ENCODE results near the gene SCUBE3. TPM values are rescaled to one million over a fixed set of nuclear protein-coding genes. Genes with fewer than 3 reads are reported as not detected.

SCUBE3 gene
- total and polyA plus RNA-seq, 2 experiments from 2014 or later = 0.39 to 1.1 TPM

- no peaks in the 10 kb centered on the region; the same call in 1 of the 2 replicates for H3K36me3 ChIP-seq (ENCODE audit: insufficient read depth)
- no peaks in the 10 kb centered on the region for H3F3A ChIP-seq (replicated peaks; ENCODE audit: low read depth)
- no peaks in the 10 kb centered on the region for H3K27me3 ChIP-seq (ENCODE audit: insufficient read depth)
- H3K4me3 ChIP-seq = no peak overlapping the region
- no peak overlapping the region for H2AFZ ChIP-seq
- TF ChIP-seq JUNB (IDR thresholded peaks at IDR 0.05; ENCODE audit: unreplicated experiment) (no peak), STAT1 (IDR thresholded peaks at IDR 0.05; ENCODE audit: unreplicated experiment) (no peak), EZH2phosphoT487 (IDR thresholded peaks at IDR 0.05; ENCODE audit: unreplicated experiment) (no peak), POLR2AphosphoS5 (IDR thresholded peaks at IDR 0.05; ENCODE audit: low read depth) (no peak), ZNF114 (CRISPR knock-in tag; IDR thresholded peaks at IDR 0.05) (no peak), ZNF331 (CRISPR knock-in tag; IDR thresholded peaks at IDR 0.05; ENCODE audit: low read depth) (no peak)
- no peaks in the 10 kb centered on the region for H3K9me2 ChIP-seq (ENCODE audit: insufficient read depth)
- Mint-ChIP-seq H3K4me3 (no peak overlapping the region), H3K27me3 (ENCODE audit: insufficient read depth, low read depth, poor library complexity) (peaks cover 7% of the 10 kb centered on the region), H3K36me3 (ENCODE audit: low read depth) (peaks cover 10% of the 10 kb centered on the region), H3K4me1 (peaks cover 34% of the 10 kb centered on the region), H3K9me3 (no peaks in the 10 kb centered on the region), H3K27ac (no peak overlapping the region)
- peaks cover 30% of the 10 kb centered on the region for H3K4me1 ChIP-seq (ENCODE audit: insufficient read depth)
- no peak for DNase-seq (ENCODE audit: low spot score)
- H3K79me2 ChIP-seq (replicated peaks; ENCODE audit: insufficient read depth) = no peaks in the 10 kb centered on the region
- H3K27ac ChIP-seq (ENCODE audit: low read depth) = no peak overlapping the region
- H3K4me2 ChIP-seq = no peak overlapping the region
- H4K20me1 ChIP-seq (replicated peaks; ENCODE audit: insufficient read depth) = no peaks in the 10 kb centered on the region
- ATAC-seq = no peak
These were observed 85.9 kb downstream of the SCUBE3 start for GRCh38 chr6:35299674-35300073.

- H2AFZ ChIP-seq = no peak overlapping the region
- H3F3A ChIP-seq (replicated peaks; ENCODE audit: low read depth) = no peaks in the 10 kb centered on the region
- H4K20me1 ChIP-seq (replicated peaks; ENCODE audit: insufficient read depth) = no peaks in the 10 kb centered on the region
- H3K27ac ChIP-seq (ENCODE audit: low read depth) = no peak overlapping the region
- DNase-seq (ENCODE audit: low spot score) (no peak), ATAC-seq (no peak)
- no peaks in the 10 kb centered on the region for H3K27me3 ChIP-seq (ENCODE audit: insufficient read depth)
- H3K4me2 ChIP-seq = no peak overlapping the region
- Mint-ChIP-seq H3K27me3 (ENCODE audit: insufficient read depth, low read depth, poor library complexity) (peaks cover 7% of the 10 kb centered on the region), H3K9me3 (no peaks in the 10 kb centered on the region), H3K4me3 (no peak overlapping the region), H3K27ac (no peak overlapping the region), H3K36me3 (ENCODE audit: low read depth) (peaks cover 3% of the 10 kb centered on the region; the same call in 1 of the 3 replicates), H3K4me1 (peaks cover 34% of the 10 kb centered on the region)
- no peak for TF ChIP-seq ZNF462 (CRISPR knock-in tag; IDR thresholded peaks at IDR 0.05)
- no peak for TF ChIP-seq NANOG (IDR thresholded peaks at IDR 0.05; ENCODE audit: borderline replicate concordance)
- TF ChIP-seq ZNF331 (CRISPR knock-in tag; IDR thresholded peaks at IDR 0.05; ENCODE audit: low read depth) = no peak
- no peak for TF ChIP-seq ETS1 (IDR thresholded peaks at IDR 0.05)
- TF ChIP-seq EZH2phosphoT487 (IDR thresholded peaks at IDR 0.05; ENCODE audit: unreplicated experiment) = no peak
- no peak for TF ChIP-seq ZNF114 (CRISPR knock-in tag; IDR thresholded peaks at IDR 0.05)
- TF ChIP-seq POLR2AphosphoS5 (IDR thresholded peaks at IDR 0.05; ENCODE audit: low read depth) = no peak
- TF ChIP-seq STAT1 (IDR thresholded peaks at IDR 0.05; ENCODE audit: unreplicated experiment) = no peak
- no peak for TF ChIP-seq JUNB (IDR thresholded peaks at IDR 0.05; ENCODE audit: unreplicated experiment)
- TF ChIP-seq CTCF (conservative IDR thresholded peaks at IDR 0.05; ENCODE audit: low read depth in 2 of 2) = no peak
- no peak for TF ChIP-seq EZH2 (IDR thresholded peaks at IDR 0.05; ENCODE audit: low read depth, unreplicated experiment)
- H3K36me3 ChIP-seq (ENCODE audit: insufficient read depth) = no peaks in the 10 kb centered on the region
- peaks cover 30% of the 10 kb centered on the region for H3K4me1 ChIP-seq (ENCODE audit: insufficient read depth)
- no peaks in the 10 kb centered on the region for H3K79me2 ChIP-seq (replicated peaks; ENCODE audit: insufficient read depth)
- no peaks in the 10 kb centered on the region for H3K9me2 ChIP-seq (ENCODE audit: insufficient read depth)
- no peak overlapping the region for H3K4me3 ChIP-seq
These were observed 87.1 kb downstream of the SCUBE3 start for GRCh38 chr6:35300848-35301247.

Data from GM23338 (cell line).